Measurements from ENCODE around the gene SHISAL1.

The SHISAL1 gene

GRCh38 chr22:44278243-44279068, 34.3 kb downstream of the SHISAL1 start:
- H3K27ac ChIP-seq (ENCODE audit: low read length), result no peak overlapping the region
- H4K20me1 ChIP-seq (ENCODE audit: insufficient read depth, low read length), result peaks cover 9% of the 10 kb centered on the region
- no peaks in the 10 kb centered on the region for H3K79me2 ChIP-seq (ENCODE audit: insufficient read depth, low read length)
- no peaks in the 10 kb centered on the region for H3K9me3 ChIP-seq (ENCODE audit: insufficient read depth, low read length, severe bottlenecking)
- H3K4me2 ChIP-seq (ENCODE audit: insufficient read depth, low read length), result no peak overlapping the region
- DNase-seq, result no peak
- no peaks in the 10 kb centered on the region for H3K36me3 ChIP-seq (ENCODE audit: insufficient read depth, low read length)
- no peak overlapping the region for H3K9ac ChIP-seq (ENCODE audit: low read depth, low read length)
- no peak overlapping the region for H3K4me3 ChIP-seq (ENCODE audit: low read depth in 1 of 2, low read length in 2 of 2)
- ATAC-seq (ENCODE audit: insufficient read depth, low read depth), result no peak
- TF ChIP-seq EZH2 (IDR thresholded peaks at IDR 0.05; ENCODE audit: borderline replicate concordance, low read depth, low read length, severe bottlenecking), result no peak
- TF ChIP-seq CTCF (IDR thresholded peaks at IDR 0.05; ENCODE audit: borderline replicate concordance, extremely low read depth, low read length, poor library complexity, severe bottlenecking), result no peak
- H2AFZ ChIP-seq (ENCODE audit: low read depth, low read length), result no peak overlapping the region
- no peaks in the 10 kb centered on the region for H3K4me1 ChIP-seq (ENCODE audit: insufficient read depth, low read length)
- H3K27me3 ChIP-seq (ENCODE audit: insufficient read depth, low read length, poor library complexity), result peaks cover 5% of the 10 kb centered on the region

- Histone ChIP-seq H3K4me3 (ENCODE audit: low read depth in 1 of 2, low read length in 2 of 2) (no peak overlapping the region), H3K9ac (ENCODE audit: low read depth, low read length) (no peak overlapping the region), H3K27me3 (ENCODE audit: insufficient read depth, low read length, poor library complexity) (peaks cover 5% of the 10 kb centered on the region), H4K20me1 (ENCODE audit: insufficient read depth, low read length) (peaks cover 6% of the 10 kb centered on the region; the same call in 1 of the 2 replicates), H2AFZ (ENCODE audit: low read depth, low read length) (no peak overlapping the region), H3K36me3 (ENCODE audit: insufficient read depth, low read length) (no peaks in the 10 kb centered on the region), H3K4me2 (ENCODE audit: insufficient read depth, low read length) (no peak overlapping the region), H3K79me2 (ENCODE audit: insufficient read depth, low read length) (no peaks in the 10 kb centered on the region), H3K27ac (ENCODE audit: low read length) (no peak overlapping the region), H3K4me1 (ENCODE audit: insufficient read depth, low read length) (no peaks in the 10 kb centered on the region), H3K9me3 (ENCODE audit: insufficient read depth, low read length, severe bottlenecking) (no peaks in the 10 kb centered on the region)
- no peak for TF ChIP-seq CTCF (IDR thresholded peaks at IDR 0.05; ENCODE audit: borderline replicate concordance, extremely low read depth, low read length, poor library complexity, severe bottlenecking)
- no peak for TF ChIP-seq EZH2 (IDR thresholded peaks at IDR 0.05; ENCODE audit: borderline replicate concordance, low read depth, low read length, severe bottlenecking)
- ATAC-seq (ENCODE audit: insufficient read depth, low read depth) (no peak), DNase-seq (no peak)
Measured at GRCh38 chr22:44277386-44278135, 35.2 kb downstream of the SHISAL1 start.

- no peak for ATAC-seq (ENCODE audit: insufficient read depth, low read depth)
- Histone ChIP-seq H3K4me1 (ENCODE audit: insufficient read depth, low read length) (no peaks in the 10 kb centered on the region), H3K79me2 (ENCODE audit: insufficient read depth, low read length) (no peaks in the 10 kb centered on the region), H3K27ac (ENCODE audit: low read length) (no peak overlapping the region), H4K20me1 (ENCODE audit: insufficient read depth, low read length) (peaks cover 6% of the 10 kb centered on the region; the same call in 1 of the 2 replicates), H3K4me3 (ENCODE audit: low read depth in 1 of 2, low read length in 2 of 2) (no peak overlapping the region), H3K27me3 (ENCODE audit: insufficient read depth, low read length, poor library complexity) (peaks cover 8% of the 10 kb centered on the region), H2AFZ (ENCODE audit: low read depth, low read length) (no peak overlapping the region), H3K9ac (ENCODE audit: low read depth, low read length) (no peak overlapping the region), H3K4me2 (ENCODE audit: insufficient read depth, low read length) (no peak overlapping the region), H3K9me3 (ENCODE audit: insufficient read depth, low read length, severe bottlenecking) (no peaks in the 10 kb centered on the region), H3K36me3 (ENCODE audit: insufficient read depth, low read length) (no peaks in the 10 kb centered on the region)
- no peak for TF ChIP-seq CTCF (IDR thresholded peaks at IDR 0.05; ENCODE audit: borderline replicate concordance, extremely low read depth, low read length, poor library complexity, severe bottlenecking)
- TF ChIP-seq EZH2 (IDR thresholded peaks at IDR 0.05; ENCODE audit: borderline replicate concordance, low read depth, low read length, severe bottlenecking), result no peak
- DNase-seq, result no peak
Measured at GRCh38 chr22:44276706-44277356, 35.9 kb downstream of the SHISAL1 start.
